ENCODE data around the gene TOGARAM1.

- TF ChIP-seq ZSCAN18 (CRISPR knock-in tag; IDR thresholded peaks at IDR 0.05): no peak
- TF ChIP-seq CTCF (IDR thresholded peaks at IDR 0.05): no peak
- no peak for TF ChIP-seq ATF2 (CRISPR knock-in tag; IDR thresholded peaks at IDR 0.05; ENCODE audit: borderline replicate concordance, low read depth)
- no peak for TF ChIP-seq MAX (CRISPR knock-in tag; IDR thresholded peaks at IDR 0.05)
- no peak for TF ChIP-seq ESRRA (CRISPR knock-in tag; IDR thresholded peaks at IDR 0.05; ENCODE audit: borderline replicate concordance)
- TF ChIP-seq CBFB (CRISPR knock-in tag; IDR thresholded peaks at IDR 0.05; ENCODE audit: low read depth): no peak
- no peak for TF ChIP-seq IRF1 (CRISPR knock-in tag; IDR thresholded peaks at IDR 0.05)
- no peak for TF ChIP-seq FOXJ3 (CRISPR knock-in tag; IDR thresholded peaks at IDR 0.05; ENCODE audit: borderline replicate concordance)
- TF ChIP-seq USF2 (CRISPR knock-in tag; IDR thresholded peaks at IDR 0.05): no peak
- TF ChIP-seq NR3C1 (CRISPR knock-in tag; conservative IDR thresholded peaks at IDR 0.05; ENCODE audit: low read depth): no peak
These were observed 66.2 kb downstream of the TOGARAM1 start for GRCh38 chr14:45028107-45028626.

Measured in WTC11 (cell line).